ENCODE results near the gene DUSP28. TPM values are rescaled to one million over a fixed set of nuclear protein-coding genes. Genes with fewer than 3 reads are reported as not detected.
"Not testable (repeated sequence)": the region's sequence is repeated elsewhere in the genome, so short reads cannot be mapped to it uniquely, and the experiment has no call there.

The DUSP28 gene
- polyA plus RNA-seq, 4 donors: 5.2 to 8.6 (median 6.9) TPM

- no peak for DNase-seq (ENCODE audit: low read depth in 4 of 4, low spot score in 3 of 4)
Measured at GRCh38 chr2:240558236-240558761, 1.9 kb upstream of the DUSP28 start.

GRCh38 chr2:240559286-240559685 lies 871 bp upstream of the DUSP28 start:
- DNase-seq (ENCODE audit: low read depth in 4 of 4, low spot score in 3 of 4): no peak

DNA sequence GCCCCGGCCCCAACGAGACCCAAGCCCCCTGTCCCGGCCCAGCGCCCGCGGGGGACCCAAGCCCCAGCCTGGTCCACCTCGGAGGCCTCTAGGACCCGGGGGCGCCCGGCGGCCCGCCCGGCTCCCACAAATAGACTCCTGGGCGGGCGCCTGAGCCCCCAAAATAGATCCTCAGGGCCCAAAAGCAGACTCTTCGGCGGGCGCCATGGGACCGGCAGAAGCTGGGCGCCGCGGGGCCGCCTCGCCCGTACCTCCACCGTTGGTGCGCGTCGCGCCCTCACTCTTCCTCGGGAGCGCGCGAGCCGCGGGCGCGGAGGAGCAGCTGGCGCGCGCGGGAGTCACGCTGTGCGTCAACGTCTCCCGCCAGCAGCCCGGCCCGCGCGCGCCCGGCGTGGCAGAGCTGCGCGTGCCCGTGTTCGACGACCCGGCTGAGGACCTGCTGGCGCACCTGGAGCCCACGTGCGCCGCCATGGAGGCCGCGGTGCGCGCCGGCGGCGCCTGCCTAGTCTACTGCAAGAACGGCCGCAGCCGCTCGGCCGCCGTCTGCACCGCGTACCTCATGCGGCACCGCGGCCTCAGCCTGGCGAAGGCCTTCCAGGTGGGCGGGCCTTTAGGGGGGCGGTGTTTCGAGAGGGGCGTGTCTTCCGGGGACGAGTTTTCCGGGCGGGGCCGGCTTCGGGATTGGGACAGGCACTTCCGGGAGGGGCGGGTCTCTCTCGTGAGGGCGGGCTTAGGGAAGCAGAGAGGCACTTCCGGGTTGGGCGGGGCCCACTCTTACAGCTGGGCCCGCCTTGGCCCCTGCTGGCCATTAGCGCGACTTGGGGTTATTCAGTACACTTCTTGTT lies 545 bp downstream of the DUSP28 start:
- DNase-seq (ENCODE audit: low read depth in 4 of 4, low spot score in 3 of 4): peak; percentile 92 to 96 (median 96)

GRCh38 chr2:240561325-240561971 lies 1.3 kb downstream of the DUSP28 start:
- no peak for DNase-seq (ENCODE audit: low read depth in 4 of 4, low spot score in 3 of 4)

DNA sequence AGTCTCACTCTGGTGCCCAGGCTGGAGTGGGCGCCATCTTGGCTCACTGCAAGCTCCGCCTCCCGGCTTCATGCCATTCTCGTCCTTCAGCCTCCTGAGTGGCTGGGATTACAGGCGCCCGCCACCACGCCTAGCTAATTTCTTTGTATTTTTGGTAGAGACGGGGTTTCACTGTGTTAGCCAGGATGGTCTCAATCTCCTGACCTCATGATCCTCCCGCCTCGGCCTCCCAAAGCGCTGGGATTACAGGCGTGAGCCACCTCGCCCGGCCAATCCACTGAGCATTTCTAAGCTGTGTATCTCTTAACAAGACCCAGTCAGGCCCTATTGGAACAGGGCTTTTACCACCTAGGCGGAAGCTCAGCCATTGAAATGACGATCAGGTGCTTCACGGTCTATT lies 3.1 kb downstream of the DUSP28 start:
- not testable (repeated sequence) for DNase-seq (ENCODE audit: low read depth in 4 of 4, low spot score in 3 of 4)

GRCh38 chr2:240563951-240564560 lies 3.9 kb downstream of the DUSP28 start:
- DNase-seq (ENCODE audit: low read depth in 4 of 4, low spot score in 3 of 4): no peak

GRCh38 chr2:240564561-240565332 lies 4.6 kb downstream of the DUSP28 start:
- no peak for DNase-seq (ENCODE audit: low read depth in 4 of 4, low spot score in 3 of 4)

DNA sequence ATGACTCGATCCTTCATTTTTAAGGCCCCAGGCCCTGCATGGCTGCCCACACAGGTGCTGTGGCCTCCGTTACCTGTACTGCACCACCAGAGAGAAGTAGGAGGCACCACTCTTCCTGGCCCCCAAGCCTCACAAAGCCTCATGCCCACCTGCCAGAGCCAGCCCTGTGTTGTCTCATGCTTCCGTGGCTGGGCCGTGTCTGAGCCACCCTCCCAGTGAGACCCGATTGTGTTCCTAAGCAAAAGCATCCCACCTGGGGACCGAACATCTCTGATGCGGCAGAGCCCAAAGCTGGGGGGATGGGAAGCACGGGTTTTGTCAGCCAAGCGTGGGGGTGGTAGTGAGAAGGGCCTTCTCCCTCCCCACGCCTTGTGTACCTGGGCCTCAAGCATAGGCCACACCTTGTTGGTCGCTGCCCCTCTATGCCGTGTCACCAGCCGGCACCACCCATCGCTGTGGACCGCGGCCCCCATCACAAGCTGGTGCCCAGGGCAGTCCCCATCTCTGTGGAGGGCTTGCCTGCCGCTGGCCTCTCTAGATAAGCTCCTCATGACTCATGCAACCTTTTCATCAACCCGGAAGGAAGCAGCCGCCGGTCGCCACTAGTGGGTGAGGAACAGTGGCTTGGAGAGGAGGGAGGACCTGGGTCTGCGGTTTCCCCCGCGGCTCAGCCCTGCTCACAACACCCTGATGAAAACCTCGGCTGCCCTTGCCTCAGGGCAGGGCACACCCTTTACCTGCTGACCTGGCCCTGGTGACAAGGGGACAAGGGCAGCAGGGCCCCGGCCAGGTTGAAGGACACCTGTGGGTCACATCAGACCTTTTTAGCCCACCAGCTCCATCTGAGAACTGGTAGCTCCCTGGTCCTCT lies 5.4 kb downstream of the DUSP28 start:
- DNase-seq (ENCODE audit: low read depth in 4 of 4, low spot score in 3 of 4): no peak

DNA sequence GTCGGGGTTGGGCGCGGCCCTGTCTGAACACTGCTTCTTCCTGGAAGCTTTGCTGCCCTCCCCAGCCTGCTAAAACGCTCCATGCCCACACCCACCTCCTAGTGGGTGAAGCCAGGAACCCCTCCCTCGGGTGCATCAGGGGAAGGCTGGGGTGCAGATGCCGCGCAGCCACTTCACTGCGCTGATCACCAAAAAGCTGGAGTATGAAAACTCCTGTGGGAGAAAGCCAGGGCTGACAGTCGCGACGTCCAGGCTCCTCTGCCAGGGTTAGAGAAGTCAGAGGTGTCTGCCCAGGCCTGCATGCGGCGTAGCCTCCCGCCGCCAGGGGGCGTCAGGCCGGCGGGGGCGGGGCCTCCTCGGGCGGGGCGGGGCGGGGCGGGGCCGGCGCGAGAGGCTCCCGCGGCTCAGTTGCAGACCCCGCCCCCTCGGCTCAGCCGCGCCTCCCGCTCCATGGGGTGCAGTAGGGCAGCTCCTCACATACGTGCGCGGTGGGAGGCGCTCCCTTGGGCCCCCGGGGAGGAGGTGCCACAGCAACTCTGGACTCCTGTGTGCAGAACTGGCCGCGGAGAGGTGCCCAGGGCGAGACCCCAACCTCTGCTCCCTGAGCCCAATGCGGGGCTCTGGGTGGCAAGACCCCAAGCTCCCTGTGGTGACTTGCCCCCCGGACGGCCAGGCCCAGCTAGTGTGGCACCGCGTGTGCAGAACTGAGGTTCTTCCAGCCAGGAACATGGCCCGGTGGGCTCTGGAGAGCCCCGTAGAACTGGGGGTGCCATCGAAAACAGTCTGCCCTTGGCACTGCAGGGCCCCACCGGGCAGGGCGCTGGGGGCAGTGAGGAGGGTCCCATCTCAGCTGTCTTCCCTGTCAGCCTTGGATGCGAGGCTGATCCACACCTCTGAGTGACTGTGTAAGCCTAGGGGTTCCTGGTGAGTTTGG lies 6.3 kb downstream of the DUSP28 start:
- no peak for DNase-seq (ENCODE audit: low read depth in 4 of 4, low spot score in 3 of 4)

DNA sequence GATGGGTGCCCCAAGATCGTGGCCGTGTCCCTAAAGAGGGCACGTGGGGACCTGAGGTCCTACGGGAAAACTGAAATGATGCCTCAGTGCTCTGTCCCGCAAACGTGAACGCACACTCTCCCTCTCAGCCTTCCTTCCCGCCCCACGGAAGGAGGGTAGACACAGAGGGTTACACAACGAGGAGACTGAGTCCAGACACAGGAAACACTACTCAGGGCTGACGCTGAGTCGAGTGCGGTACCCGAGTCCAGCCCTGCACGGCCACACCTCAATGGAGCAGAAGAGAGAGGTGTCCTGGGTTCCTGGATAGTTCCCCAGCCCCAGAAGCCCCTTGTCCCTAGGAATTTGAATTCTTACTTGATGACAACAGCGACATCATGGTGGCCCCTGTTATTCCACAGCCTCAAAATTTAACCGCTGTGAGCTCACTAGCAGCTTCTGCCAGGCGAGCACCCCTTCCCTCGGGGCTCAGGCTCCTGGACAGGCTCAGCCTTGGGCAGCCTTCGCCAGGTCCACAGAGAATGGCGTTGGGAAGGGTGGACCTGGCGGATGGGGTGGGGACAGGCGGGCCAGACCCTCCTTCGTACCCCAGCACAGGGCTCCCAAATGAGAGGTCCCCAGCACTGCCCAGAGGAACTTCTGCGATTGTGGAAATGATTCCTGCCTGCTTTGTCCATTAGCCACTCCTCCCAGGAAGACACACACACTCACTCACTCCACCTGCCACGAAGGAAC lies 7.1 kb downstream of the DUSP28 start:
- no peak for DNase-seq (ENCODE audit: low read depth in 4 of 4, low spot score in 3 of 4)

GRCh38 chr2:240567872-240568677 lies 7.9 kb downstream of the DUSP28 start, which contains the start of gene RNPEPL1:
TSS of gene RNPEPL1 (plus strand) at chr2:240568484. CDS start at chr2:240568587, 103 bp downstream.
- no peak for DNase-seq (ENCODE audit: low read depth in 4 of 4, low spot score in 3 of 4)

DNA sequence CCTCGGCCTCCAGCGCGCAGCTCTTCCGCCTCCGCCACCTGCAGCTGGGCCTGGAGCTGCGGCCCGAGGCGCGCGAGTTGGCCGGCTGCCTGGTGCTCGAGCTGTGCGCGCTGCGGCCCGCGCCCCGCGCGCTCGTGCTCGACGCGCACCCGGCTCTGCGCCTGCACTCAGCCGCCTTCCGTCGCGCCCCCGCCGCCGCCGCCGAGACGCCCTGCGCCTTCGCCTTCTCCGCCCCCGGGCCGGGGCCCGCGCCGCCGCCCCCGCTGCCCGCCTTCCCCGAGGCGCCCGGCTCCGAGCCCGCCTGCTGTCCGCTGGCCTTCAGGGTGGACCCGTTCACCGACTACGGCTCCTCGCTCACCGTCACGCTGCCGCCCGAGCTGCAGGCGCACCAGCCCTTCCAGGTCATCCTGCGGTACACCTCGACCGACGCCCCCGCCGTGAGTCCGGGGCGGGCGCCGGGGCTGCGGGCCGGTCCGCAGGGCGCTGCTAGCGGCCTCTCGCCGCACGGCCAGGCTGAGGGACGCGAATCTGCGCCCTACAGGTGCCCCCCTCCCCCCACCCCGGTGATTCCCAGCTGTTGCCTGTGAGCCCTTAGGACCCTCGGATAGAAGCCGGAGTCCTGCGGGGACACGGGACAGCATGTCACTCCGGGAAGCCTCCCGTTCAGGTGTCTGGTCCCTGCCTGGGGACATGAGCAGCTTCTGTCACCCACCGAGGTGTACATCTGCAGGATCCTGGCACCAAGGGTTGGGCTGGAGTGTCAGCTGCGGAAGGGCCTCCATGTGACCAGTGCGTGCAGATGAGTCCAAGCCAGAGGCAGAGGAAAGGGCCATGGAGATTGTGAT lies 8.7 kb downstream of the DUSP28 start:
- DNase-seq (ENCODE audit: low read depth in 4 of 4, low spot score in 3 of 4): no peak

- DNase-seq (ENCODE audit: low read depth in 4 of 4, low spot score in 3 of 4): no peak
Measured at GRCh38 chr2:240569523-240569997, 9.4 kb downstream of the DUSP28 start.

DNA sequence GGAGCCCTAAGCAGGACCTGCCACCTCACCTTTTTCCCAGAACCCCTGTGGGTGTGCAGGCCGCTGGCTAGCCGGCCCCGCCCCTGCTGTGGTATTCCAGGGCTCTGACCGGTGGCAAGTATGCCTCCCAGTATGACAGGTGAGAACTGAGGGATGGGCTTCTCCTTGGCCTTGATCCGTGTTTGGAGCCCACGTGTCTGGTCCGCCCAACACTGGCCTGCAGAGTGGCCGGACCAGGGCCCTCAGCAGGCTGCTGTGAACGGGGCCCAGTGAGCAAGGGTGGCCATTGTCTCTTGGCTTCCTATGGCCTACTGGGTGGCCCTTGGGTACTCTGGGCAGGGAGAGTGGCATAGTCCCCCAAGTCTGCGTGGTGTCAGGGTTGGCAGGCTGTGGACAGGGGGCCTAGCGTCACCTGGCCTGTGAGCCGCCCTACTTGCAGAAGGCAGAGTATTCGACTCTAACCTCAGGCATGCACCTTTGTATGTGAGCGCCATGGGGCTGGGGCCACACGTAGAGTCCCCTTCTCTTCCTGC lies 9.9 kb downstream of the DUSP28 start:
- no peak for DNase-seq (ENCODE audit: low read depth in 4 of 4, low spot score in 3 of 4)

DNA sequence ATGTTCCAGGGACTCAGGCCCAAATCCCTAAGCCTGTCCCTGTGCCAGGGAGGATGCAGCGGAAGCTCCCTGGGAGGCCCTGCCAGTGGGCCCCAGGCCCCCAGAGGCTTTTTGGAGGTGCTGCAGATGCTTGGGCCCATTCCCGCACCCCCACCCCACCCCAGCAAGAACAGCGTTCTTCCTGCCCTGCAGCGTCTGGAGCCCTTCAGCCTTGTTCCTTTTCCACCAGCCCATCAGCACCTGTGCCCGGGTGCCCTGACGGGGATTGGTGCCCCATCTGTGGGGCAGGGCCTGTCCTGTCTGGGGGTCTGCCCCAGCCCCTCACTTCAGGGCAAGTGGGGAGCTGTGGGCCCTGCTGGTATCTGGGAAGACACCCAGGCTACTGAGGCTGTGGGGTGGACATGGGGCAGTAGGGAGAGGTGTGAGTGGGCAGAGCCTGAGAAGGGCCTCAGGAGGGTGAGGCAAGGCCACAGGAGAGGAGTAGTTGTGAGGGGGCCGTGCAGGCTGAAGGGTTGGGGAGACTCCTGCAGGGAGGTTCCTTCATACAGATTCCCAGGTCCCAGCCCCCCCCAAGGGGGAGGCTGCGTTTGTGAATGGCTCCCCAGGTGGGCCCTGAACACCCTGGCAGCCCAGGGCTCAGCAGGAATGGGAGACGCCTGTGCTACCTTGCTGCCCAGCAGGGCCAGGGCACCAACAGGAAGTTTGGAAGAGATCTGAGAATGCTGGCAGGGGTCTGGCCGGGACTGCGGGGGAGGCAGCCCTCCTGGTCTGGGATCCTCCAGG lies 10.6 kb downstream of the DUSP28 start:
- DNase-seq (ENCODE audit: low read depth in 4 of 4, low spot score in 3 of 4): no peak

Data from left renal pelvis (tissue), 4 donors.